Lower leg skin (tissue), 4 donors: Measurements from ENCODE around the gene ZSWIM2. TPM values are rescaled to one million over a fixed set of nuclear protein-coding genes. Genes with fewer than 3 reads are reported as not detected.

ENCODE experiments used
- DNase-seq, 2 donors: peaks; one replicate each; pipeline ENCODE4 v3.0.0-alpha.2; 2019; ENCODE audit warnings: low spot score in 2 of 2
- H3K4me3 ChIP-seq: fragments of 200-600 bp; sonication (generic); 2 replicates; pipeline ENCODE4 v1.5.1; 2017; ENCODE audit warnings: mild to moderate bottlenecking, low read depth; ENCODE audit not compliant: poor library complexity, severe bottlenecking
- CTCF ChIP-seq, 3 donors: fragments of 450-650 bp; IDR thresholded peaks; one replicate each; pipeline ENCODE4 v1.5.1; 2016; ENCODE audit warnings: antibody characterized with exemption in 3 of 3, mild to moderate bottlenecking in 3 of 3, moderate library complexity in 2 of 3
- POLR2A ChIP-seq, 2 donors: fragments of 450-650 bp; IDR thresholded peaks; one replicate each; pipeline ENCODE4 v1.6.1; 2016 to 2017; ENCODE audit warnings: antibody characterized with exemption in 2 of 2, mild to moderate bottlenecking in 1 of 2, moderate library complexity in 1 of 2
- WGBS, 2 donors: methylation state at CpG; one replicate each; pipeline ENCODE4 v1.1.5; 2018; 5-methylcytosine and 5-hydroxymethylcytosine counted together
- intact Hi-C: fragments of 100-400 bp; cut with DNase I; formaldehyde crosslinking; loops from one replicate; pipeline ENCODE4 v1.15.0; 2023; ENCODE audit warnings: low total_unique reads
- total RNA-seq, 4 donors: library from RNA; depleted of rRNA; stranded (reverse); fragments of >200 nt; gene quantifications; one replicate each; pipeline ENCODE4 v1.1.0, GENCODE V29; 2016

ZSWIM2 gene
- total RNA-seq, 4 donors from 2014 or later, result not detected

GRCh38 chr2:186881660-186882059 lies 32.7 kb upstream of the ZSWIM2 start:
- DNase-seq, result no peak
- TF ChIP-seq POLR2A (IDR thresholded peaks at IDR 0.05) (no peak), CTCF (IDR thresholded peaks at IDR 0.05) (no peak)
- intact Hi-C loops, result no loop called here
- H3K4me3 ChIP-seq, result no peak overlapping the region
- WGBS, 2 donors, result 89 to 97% methylated on average over 1 of the region's 1 CpG

GRCh38 chr2:186879312-186879711 lies 30.3 kb upstream of the ZSWIM2 start:
- 69 to 86% methylated on average over 2 of the region's 2 CpGs for WGBS, 2 donors
- intact Hi-C loops, result no loop called here
- no peak overlapping the region for H3K4me3 ChIP-seq
- no peak for DNase-seq
- TF ChIP-seq CTCF (IDR thresholded peaks at IDR 0.05), result no peak
- no peak for TF ChIP-seq POLR2A (IDR thresholded peaks at IDR 0.05)

GRCh38 chr2:186874713-186875112 lies 25.7 kb upstream of the ZSWIM2 start:
- DNase-seq, result no peak
- TF ChIP-seq CTCF (IDR thresholded peaks at IDR 0.05) (no peak), POLR2A (IDR thresholded peaks at IDR 0.05) (no peak)
- 80 to 91% methylated on average over 4 of the region's 4 CpGs for WGBS, 2 donors
- intact Hi-C loops, result no loop called here
- H3K4me3 ChIP-seq, result no peak overlapping the region

- intact Hi-C loops, result no loop called here
- WGBS, 2 donors, result 73 to 79% methylated on average over 2 of the region's 2 CpGs
- no peak for DNase-seq
- TF ChIP-seq CTCF (IDR thresholded peaks at IDR 0.05), result no peak
- TF ChIP-seq POLR2A (IDR thresholded peaks at IDR 0.05), result no peak
- no peak overlapping the region for H3K4me3 ChIP-seq
Observed at GRCh38 chr2:186871881-186872280, 22.9 kb upstream of the ZSWIM2 start.

GRCh38 chr2:186868344-186868743 lies 19.4 kb upstream of the ZSWIM2 start:
- no peak overlapping the region for H3K4me3 ChIP-seq
- TF ChIP-seq CTCF (IDR thresholded peaks at IDR 0.05), result no peak
- WGBS, 2 donors, result 14 to 27% methylated on average over 1 of the region's 1 CpG
- intact Hi-C loops, result loop anchor here (5.0 kb wide), 1 partner anchor 584 kb away; no protein-coding TSS in a partner anchor
- DNase-seq, result no peak
